Mucosa of descending colon (tissue), 3 donors: ENCODE results near the gene UNC5C. TPM values are rescaled to one million over a fixed set of nuclear protein-coding genes. Genes with fewer than 3 reads are reported as not detected.

Source experiments
- ATAC-seq: fragments of 200-7000 bp; cut with Tn5 transposase; one replicate; pipeline ENCODE4 v1.9.1; 2020; ENCODE audit warnings: mild to moderate bottlenecking, moderate library complexity
- DNase-seq, 3 donors: peaks; one replicate each; pipeline ENCODE4 v3.0.0-alpha.2; 2020
- H3K36me3 ChIP-seq: fragments of 200-600 bp; one replicate; pipeline ENCODE4 v1.8.0; 2021; ENCODE audit warnings: low read depth, mild to moderate bottlenecking
- H3K4me1 ChIP-seq: fragments of 200-600 bp; one replicate; pipeline ENCODE4 v1.8.0; 2021; ENCODE audit warnings: low read depth, mild to moderate bottlenecking
- H3K4me3 ChIP-seq: fragments of 200-600 bp; one replicate; pipeline ENCODE4 v1.8.0; 2021; ENCODE audit warnings: mild to moderate bottlenecking
- H3K9me3 ChIP-seq: fragments of 200-600 bp; one replicate; pipeline ENCODE4 v1.8.0; 2021; ENCODE audit warnings: mild to moderate bottlenecking
- intact Hi-C, 2 donors: fragments of 100-400 bp; cut with DNase I in 1 of 2; cut with micrococcal nuclease in 1 of 2; formaldehyde crosslinking; loops; one replicate each; pipeline versions ENCODE4 v1.11.0 to v1.11.1; 2022; cut with DNase I, micrococcal nuclease
- total RNA-seq, 3 donors: library from RNA; stranded (reverse); fragmentation: NEBNext Ultra II Directional in 2 of 3; extraction: Animal tissue kit (Norgen Biotek cat#: 25700) in 2 of 3; gene quantifications; one replicate each; pipeline versions ENCODE4 v1.2.1 to v1.2.4, GENCODE V29; 2021 to 2023
- TF ChIP-seq, protein P1 (sequence below): fragments of 200-600 bp; IDR thresholded peaks from one replicate; pipeline ENCODE4 v1.8.0; 2022; ENCODE audit warnings: antibody characterized with exemption, mild to moderate bottlenecking
- donor health status: DM: no; HTN: no; CAD: no; lungs with moderate emphysema.
- donor health status: DM: no; HTN: no; CAD: no.
- donor health status: DM: no; HTN: yes; CAD: no.

Gene UNC5C
- total RNA-seq, 3 donors from 2014 or later: 3.1 to 7.2 (median 4.6) TPM

GRCh38 chr4:95544113-95545103, 4.4 kb downstream of the UNC5C start:
- no peak for ATAC-seq
- H3K4me1 ChIP-seq: no peaks in the 10 kb centered on the region
- H3K4me3 ChIP-seq: no peak overlapping the region

DNA sequence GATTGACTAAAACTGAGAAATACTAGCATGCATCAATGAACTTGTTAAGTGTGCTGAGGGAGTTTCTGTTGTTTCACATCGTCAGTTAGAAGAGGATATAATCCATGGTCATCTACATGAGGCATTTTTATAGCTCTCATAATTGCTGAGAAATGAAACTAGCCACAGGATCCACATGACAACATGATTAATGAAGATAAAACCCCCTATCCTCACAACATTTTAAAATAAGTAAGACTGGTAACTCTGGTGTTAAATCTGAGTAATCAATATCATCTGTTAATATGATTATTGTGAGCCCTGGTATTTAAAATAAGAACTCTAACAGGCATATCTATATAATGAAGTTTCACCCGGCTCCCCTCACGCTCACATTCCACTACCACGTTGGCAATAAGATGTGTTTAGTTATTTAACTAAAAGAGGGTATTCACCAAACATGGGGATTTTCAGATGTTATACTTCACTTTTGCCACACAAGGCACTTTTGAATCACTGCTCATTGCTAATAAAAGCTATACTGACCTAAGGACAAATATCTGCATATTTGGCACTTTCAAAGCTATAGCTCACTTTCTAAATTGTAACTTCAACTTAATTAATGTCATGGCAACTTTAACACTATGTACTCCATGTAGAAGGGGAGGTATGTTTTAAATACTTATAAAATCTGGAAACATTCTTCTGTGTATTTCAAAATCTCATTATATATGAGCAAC, 6.7 kb downstream of the UNC5C start:
- Histone ChIP-seq H3K4me1 (no peaks in the 10 kb centered on the region), H3K4me3 (no peak overlapping the region), H3K9me3 (no peaks in the 10 kb centered on the region), H3K36me3 (no peaks in the 10 kb centered on the region)
- DNase-seq: no peak
- intact Hi-C loops: no loop called here
- ATAC-seq: no peak
- TF ChIP-seq, protein P1, sequence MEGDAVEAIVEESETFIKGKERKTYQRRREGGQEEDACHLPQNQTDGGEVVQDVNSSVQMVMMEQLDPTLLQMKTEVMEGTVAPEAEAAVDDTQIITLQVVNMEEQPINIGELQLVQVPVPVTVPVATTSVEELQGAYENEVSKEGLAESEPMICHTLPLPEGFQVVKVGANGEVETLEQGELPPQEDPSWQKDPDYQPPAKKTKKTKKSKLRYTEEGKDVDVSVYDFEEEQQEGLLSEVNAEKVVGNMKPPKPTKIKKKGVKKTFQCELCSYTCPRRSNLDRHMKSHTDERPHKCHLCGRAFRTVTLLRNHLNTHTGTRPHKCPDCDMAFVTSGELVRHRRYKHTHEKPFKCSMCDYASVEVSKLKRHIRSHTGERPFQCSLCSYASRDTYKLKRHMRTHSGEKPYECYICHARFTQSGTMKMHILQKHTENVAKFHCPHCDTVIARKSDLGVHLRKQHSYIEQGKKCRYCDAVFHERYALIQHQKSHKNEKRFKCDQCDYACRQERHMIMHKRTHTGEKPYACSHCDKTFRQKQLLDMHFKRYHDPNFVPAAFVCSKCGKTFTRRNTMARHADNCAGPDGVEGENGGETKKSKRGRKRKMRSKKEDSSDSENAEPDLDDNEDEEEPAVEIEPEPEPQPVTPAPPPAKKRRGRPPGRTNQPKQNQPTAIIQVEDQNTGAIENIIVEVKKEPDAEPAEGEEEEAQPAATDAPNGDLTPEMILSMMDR: no peak

More at GRCh38 chr4:95544113-95545103, 4.4 kb downstream of the UNC5C start:
- Histone ChIP-seq H3K9me3 (no peaks in the 10 kb centered on the region), H3K36me3 (no peaks in the 10 kb centered on the region)
- DNase-seq: no peak
- TF ChIP-seq, protein P1: no peak
- intact Hi-C loops: no loop called here

DNA sequence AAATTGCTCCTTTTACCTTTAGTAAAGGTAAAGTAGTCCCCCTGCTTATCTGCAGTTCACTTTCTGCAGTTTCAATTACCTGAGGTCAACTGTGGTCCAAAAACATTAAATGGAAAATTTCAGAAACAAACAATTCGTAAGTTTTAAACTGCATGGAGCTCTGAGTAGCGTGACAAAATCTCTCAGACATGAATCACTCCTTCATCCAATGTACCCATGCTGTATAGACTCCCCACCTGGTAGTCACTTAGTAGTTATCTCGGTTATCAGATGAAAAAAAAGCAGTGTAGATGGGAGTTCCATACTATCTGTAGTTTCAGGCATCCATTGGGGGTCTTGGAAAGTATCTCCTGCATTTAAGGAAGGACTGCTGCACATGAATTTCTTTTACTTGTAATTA, 7.7 kb downstream of the UNC5C start:
- ATAC-seq (no peak), DNase-seq (no peak)
- Histone ChIP-seq H3K4me1 (no peaks in the 10 kb centered on the region), H3K9me3 (no peaks in the 10 kb centered on the region), H3K36me3 (no peaks in the 10 kb centered on the region), H3K4me3 (no peak overlapping the region)
- intact Hi-C loops: no loop called here
- TF ChIP-seq, protein P1: no peak

- Histone ChIP-seq H3K36me3 (no peaks in the 10 kb centered on the region), H3K4me3 (no peak overlapping the region), H3K4me1 (no peaks in the 10 kb centered on the region), H3K9me3 (no peaks in the 10 kb centered on the region)
- TF ChIP-seq, protein P1: no peak
- intact Hi-C loops: no loop called here
- ATAC-seq (no peak), DNase-seq (no peak)
Observed at GRCh38 chr4:95540227-95540626, 8.5 kb downstream of the UNC5C start.

GRCh38 chr4:95539106-95539505, 9.7 kb downstream of the UNC5C start:
- H3K36me3 ChIP-seq: no peaks in the 10 kb centered on the region
- no peak for ATAC-seq
- intact Hi-C loops: no loop called here
- no peak for DNase-seq
- TF ChIP-seq, protein P1: no peak
- no peak overlapping the region for H3K4me3 ChIP-seq
- no peaks in the 10 kb centered on the region for H3K9me3 ChIP-seq
- H3K4me1 ChIP-seq: no peaks in the 10 kb centered on the region
